ENCODE results near the gene SYNGR1. TPM values are rescaled to one million over a fixed set of nuclear protein-coding genes. Genes with fewer than 3 reads are reported as not detected.
"Not testable (repeated sequence)": the region's sequence is repeated elsewhere in the genome, so short reads cannot be mapped to it uniquely, and the experiment has no call there.

SYNGR1 gene
- total RNA-seq, 1 donor from 2014 or later: 49.5 TPM

DNA sequence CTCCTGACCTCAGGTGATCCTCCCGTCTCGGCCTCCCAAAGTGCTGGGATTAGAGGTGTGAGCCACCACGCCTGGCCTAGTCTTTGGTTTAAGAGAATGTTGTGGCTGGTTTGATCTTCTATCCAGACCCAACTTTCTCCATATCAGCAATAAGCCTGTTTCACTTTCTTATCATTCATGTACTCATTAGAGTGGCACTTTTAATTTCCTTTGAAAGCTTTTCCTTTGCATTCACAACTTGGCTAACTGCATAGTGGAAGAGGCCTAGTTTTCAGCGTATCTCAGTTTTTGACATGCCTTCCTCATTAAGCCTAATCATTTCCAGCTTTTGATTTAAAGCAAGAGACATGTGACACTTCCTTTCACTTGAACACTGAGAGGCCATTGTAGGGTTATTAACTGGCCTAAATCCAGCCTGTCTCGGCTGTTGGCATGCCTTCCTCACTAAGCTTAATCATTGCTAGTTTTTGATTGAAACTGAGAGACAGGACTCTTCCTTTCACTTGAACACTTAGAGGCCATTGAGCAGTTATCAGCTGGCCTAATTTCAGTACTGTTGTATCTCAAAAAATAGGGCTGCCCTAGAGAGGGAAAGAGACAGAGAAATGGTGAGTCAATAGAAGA, 17.2 kb upstream of the SYNGR1 start:
- no peak for DNase-seq
- no peaks in the 10 kb centered on the region for H3K27me3 Mint-ChIP-seq (ENCODE audit: unreplicated experiment)
- H3K9me3 Mint-ChIP-seq (ENCODE audit: unreplicated experiment): peaks cover 2% of the 10 kb centered on the region
- TF ChIP-seq, protein P1, sequence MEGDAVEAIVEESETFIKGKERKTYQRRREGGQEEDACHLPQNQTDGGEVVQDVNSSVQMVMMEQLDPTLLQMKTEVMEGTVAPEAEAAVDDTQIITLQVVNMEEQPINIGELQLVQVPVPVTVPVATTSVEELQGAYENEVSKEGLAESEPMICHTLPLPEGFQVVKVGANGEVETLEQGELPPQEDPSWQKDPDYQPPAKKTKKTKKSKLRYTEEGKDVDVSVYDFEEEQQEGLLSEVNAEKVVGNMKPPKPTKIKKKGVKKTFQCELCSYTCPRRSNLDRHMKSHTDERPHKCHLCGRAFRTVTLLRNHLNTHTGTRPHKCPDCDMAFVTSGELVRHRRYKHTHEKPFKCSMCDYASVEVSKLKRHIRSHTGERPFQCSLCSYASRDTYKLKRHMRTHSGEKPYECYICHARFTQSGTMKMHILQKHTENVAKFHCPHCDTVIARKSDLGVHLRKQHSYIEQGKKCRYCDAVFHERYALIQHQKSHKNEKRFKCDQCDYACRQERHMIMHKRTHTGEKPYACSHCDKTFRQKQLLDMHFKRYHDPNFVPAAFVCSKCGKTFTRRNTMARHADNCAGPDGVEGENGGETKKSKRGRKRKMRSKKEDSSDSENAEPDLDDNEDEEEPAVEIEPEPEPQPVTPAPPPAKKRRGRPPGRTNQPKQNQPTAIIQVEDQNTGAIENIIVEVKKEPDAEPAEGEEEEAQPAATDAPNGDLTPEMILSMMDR (IDR thresholded peaks at IDR 0.05; ENCODE audit: partially characterized antibody, unreplicated experiment): no peak
- no peak overlapping the region for H3K27ac Mint-ChIP-seq (ENCODE audit: unreplicated experiment)
- H3K36me3 Mint-ChIP-seq (ENCODE audit: unreplicated experiment): no peaks in the 10 kb centered on the region
- no peaks in the 10 kb centered on the region for H3K4me1 Mint-ChIP-seq (ENCODE audit: low read depth, unreplicated experiment)
- H3K4me3 Mint-ChIP-seq (ENCODE audit: unreplicated experiment): no peak overlapping the region

DNA sequence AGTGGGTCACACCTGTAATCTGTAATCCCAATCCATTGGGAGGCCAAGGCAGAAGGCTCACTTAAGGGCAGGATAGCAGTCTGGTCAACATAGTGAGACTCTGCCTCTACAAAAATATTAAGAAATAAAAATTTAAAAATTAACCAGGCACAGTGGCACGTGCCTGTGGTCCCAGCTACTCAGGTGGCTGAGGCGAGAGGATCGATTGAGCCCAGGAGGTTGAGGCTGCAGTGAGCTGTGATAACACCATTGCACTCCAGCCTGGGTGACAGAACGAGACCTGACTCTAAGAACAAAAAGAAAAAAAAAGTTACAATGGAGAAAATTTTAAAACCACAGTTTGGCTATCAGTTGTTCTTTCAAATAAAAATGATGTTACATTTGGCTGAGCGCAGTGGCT, 13.4 kb upstream of the SYNGR1 start:
- no peak overlapping the region for H3K27ac Mint-ChIP-seq (ENCODE audit: unreplicated experiment)
- TF ChIP-seq, protein P1 (IDR thresholded peaks at IDR 0.05; ENCODE audit: partially characterized antibody, unreplicated experiment): no peak
- DNase-seq: no peak
- peaks cover 1% of the 10 kb centered on the region for H3K9me3 Mint-ChIP-seq (ENCODE audit: unreplicated experiment)
- no peak overlapping the region for H3K4me3 Mint-ChIP-seq (ENCODE audit: unreplicated experiment)
- no peaks in the 10 kb centered on the region for H3K36me3 Mint-ChIP-seq (ENCODE audit: unreplicated experiment)
- peaks cover 2% of the 10 kb centered on the region for H3K27me3 Mint-ChIP-seq (ENCODE audit: unreplicated experiment)
- no peaks in the 10 kb centered on the region for H3K4me1 Mint-ChIP-seq (ENCODE audit: low read depth, unreplicated experiment)

GRCh38 chr22:39339775-39340174, 10.0 kb upstream of the SYNGR1 start:
- H3K4me1 Mint-ChIP-seq (ENCODE audit: low read depth, unreplicated experiment); H3K27me3 Mint-ChIP-seq (ENCODE audit: unreplicated experiment); DNase-seq; H3K9me3 Mint-ChIP-seq (ENCODE audit: unreplicated experiment); H3K36me3 Mint-ChIP-seq (ENCODE audit: unreplicated experiment); H3K4me3 Mint-ChIP-seq (ENCODE audit: unreplicated experiment); H3K27ac Mint-ChIP-seq (ENCODE audit: unreplicated experiment): not testable (repeated sequence)

- DNase-seq: no peak
- H3K27ac Mint-ChIP-seq (ENCODE audit: unreplicated experiment): no peak overlapping the region
- H3K4me1 Mint-ChIP-seq (ENCODE audit: low read depth, unreplicated experiment): no peaks in the 10 kb centered on the region
- H3K36me3 Mint-ChIP-seq (ENCODE audit: unreplicated experiment): no peaks in the 10 kb centered on the region
- H3K9me3 Mint-ChIP-seq (ENCODE audit: unreplicated experiment): peaks cover 1% of the 10 kb centered on the region
- peaks cover 2% of the 10 kb centered on the region for H3K27me3 Mint-ChIP-seq (ENCODE audit: unreplicated experiment)
- TF ChIP-seq, protein P1 (IDR thresholded peaks at IDR 0.05; ENCODE audit: partially characterized antibody, unreplicated experiment): no peak
- H3K4me3 Mint-ChIP-seq (ENCODE audit: unreplicated experiment): no peak overlapping the region
Observed at GRCh38 chr22:39341179-39341578, 8.6 kb upstream of the SYNGR1 start.

DNA sequence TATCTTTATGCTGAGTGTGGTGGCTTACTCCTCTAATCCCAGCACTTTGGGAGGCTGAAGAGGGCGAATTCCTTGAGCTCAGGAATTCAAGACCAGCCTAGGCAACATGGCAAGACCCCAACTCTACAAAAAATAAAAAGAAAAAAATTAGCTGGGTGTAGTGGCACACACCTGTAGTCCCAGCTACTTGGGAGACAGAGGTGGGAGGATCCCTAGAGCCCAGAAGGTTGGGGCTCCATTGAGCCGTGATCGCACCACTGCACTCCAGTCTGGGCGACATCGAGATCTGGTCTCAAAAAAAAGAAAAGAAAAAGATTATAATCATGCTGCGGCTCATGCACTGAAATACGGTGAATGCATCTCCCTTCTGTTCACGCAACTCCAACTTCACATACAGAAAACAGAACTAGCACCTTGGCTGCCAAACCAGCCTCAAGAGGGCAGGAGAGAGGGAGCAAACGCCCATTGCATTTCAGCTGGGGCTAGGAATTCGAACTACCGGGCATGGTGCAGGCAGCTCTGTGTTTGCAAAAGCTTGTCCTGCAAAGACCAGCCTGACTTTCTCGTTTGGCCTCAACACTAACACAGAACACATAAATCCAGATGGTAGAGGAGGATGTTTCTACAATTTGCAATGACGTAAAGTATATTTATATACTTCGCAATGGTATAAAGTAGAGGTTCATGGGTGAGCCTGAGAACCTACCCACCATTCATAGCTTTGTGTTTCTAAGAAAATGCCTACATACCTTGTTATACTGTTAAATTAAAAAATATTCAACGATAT, 6.3 kb upstream of the SYNGR1 start:
- peaks cover 2% of the 10 kb centered on the region for H3K27me3 Mint-ChIP-seq (ENCODE audit: unreplicated experiment)
- H3K4me1 Mint-ChIP-seq (ENCODE audit: low read depth, unreplicated experiment): no peaks in the 10 kb centered on the region
- peaks cover 1% of the 10 kb centered on the region for H3K9me3 Mint-ChIP-seq (ENCODE audit: unreplicated experiment)
- H3K4me3 Mint-ChIP-seq (ENCODE audit: unreplicated experiment): no peak overlapping the region
- H3K27ac Mint-ChIP-seq (ENCODE audit: unreplicated experiment): no peak overlapping the region
- H3K36me3 Mint-ChIP-seq (ENCODE audit: unreplicated experiment): no peaks in the 10 kb centered on the region
- DNase-seq: peak; percentile 78
- TF ChIP-seq, protein P1 (IDR thresholded peaks at IDR 0.05; ENCODE audit: partially characterized antibody, unreplicated experiment): peak; percentile 59
